Tibial artery (tissue), 4 donors: ENCODE data around the gene COL8A1.
A peak's percentile ranks its signal among the peaks of the same experiment; 100 is the strongest.

ENCODE experiments used
- DNase-seq, 2 donors: peaks; one replicate each; pipeline ENCODE4 v3.0.0-alpha.2; 2019
- H3K27ac ChIP-seq, 2 donors: fragments of 200-600 bp; sonication (generic) in 1 of 2; 1 replicate in 1 of 2; 2 replicates in 1 of 2; pipeline ENCODE4 v1.5.1; 2018 to 2019; ENCODE audit warnings: mild to moderate bottlenecking in 1 of 2
- H3K27me3 ChIP-seq, 2 donors: fragments of 200-600 bp; sonication (generic) in 1 of 2; one replicate each; pipeline versions ENCODE4 v1.5.1 to v1.6.0; 2016 to 2019
- H3K36me3 ChIP-seq, 3 donors: fragments of 200-600 bp; sonication (generic) in 2 of 3; one replicate each; pipeline ENCODE4 v1.5.1; 2016 to 2019; ENCODE audit warnings: mild to moderate bottlenecking in 2 of 3
- H3K4me1 ChIP-seq, 4 donors: fragments of 200-600 bp; sonication (generic) in 2 of 4; 1 replicate in 3 of 4; 2 replicates in 1 of 4; pipeline ENCODE4 v1.5.1; 2016 to 2019
- H3K4me3 ChIP-seq, 2 donors: fragments of 200-600 bp; sonication (generic) in 1 of 2; 1 replicate in 1 of 2; 2 replicates in 1 of 2; pipeline ENCODE4 v1.5.1; 2018 to 2019; ENCODE audit warnings: mild to moderate bottlenecking in 2 of 2
- H3K9me3 ChIP-seq, 3 donors: fragments of 200-600 bp; sonication (generic) in 1 of 3; one replicate each; pipeline ENCODE4 v1.5.1; 2016 to 2019
- intact Hi-C: fragments of 100-400 bp; cut with DNase I; formaldehyde crosslinking; loops from one replicate; pipeline ENCODE4 v1.15.0; 2023; ENCODE audit warnings: low total_unique reads
- TF ChIP-seq, protein P1 (sequence below), 2 experiments: fragments of 200-600 bp in 1 of 2; fragments of 450-650 bp in 1 of 2; IDR thresholded peaks; one replicate each; pipeline ENCODE4 v1.5.1; 2017 to 2019; ENCODE audit warnings: antibody characterized with exemption in 2 of 2, mild to moderate bottlenecking in 1 of 2, moderate library complexity in 1 of 2

COL8A1 gene

GRCh38 chr3:99706410-99706809 is 68.0 kb downstream of the COL8A1 start:
- no peak overlapping the region for H3K4me3 ChIP-seq
- H3K9me3 ChIP-seq = no peaks in the 10 kb centered on the region
- H3K4me1 ChIP-seq = peaks cover 0 to 100% (median 23%) of the 10 kb centered on the region in 4 donors
- TF ChIP-seq, protein P1, sequence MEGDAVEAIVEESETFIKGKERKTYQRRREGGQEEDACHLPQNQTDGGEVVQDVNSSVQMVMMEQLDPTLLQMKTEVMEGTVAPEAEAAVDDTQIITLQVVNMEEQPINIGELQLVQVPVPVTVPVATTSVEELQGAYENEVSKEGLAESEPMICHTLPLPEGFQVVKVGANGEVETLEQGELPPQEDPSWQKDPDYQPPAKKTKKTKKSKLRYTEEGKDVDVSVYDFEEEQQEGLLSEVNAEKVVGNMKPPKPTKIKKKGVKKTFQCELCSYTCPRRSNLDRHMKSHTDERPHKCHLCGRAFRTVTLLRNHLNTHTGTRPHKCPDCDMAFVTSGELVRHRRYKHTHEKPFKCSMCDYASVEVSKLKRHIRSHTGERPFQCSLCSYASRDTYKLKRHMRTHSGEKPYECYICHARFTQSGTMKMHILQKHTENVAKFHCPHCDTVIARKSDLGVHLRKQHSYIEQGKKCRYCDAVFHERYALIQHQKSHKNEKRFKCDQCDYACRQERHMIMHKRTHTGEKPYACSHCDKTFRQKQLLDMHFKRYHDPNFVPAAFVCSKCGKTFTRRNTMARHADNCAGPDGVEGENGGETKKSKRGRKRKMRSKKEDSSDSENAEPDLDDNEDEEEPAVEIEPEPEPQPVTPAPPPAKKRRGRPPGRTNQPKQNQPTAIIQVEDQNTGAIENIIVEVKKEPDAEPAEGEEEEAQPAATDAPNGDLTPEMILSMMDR (IDR thresholded peaks at IDR 0.05) = no peak
- H3K36me3 ChIP-seq = peaks cover 0 to 13% (median 12%) of the 10 kb centered on the region in 3 donors
- intact Hi-C loops = no loop called here
- H3K27ac ChIP-seq = peak overlapping the region; percentile 58 to 72
- no peak for DNase-seq
- no peaks in the 10 kb centered on the region for H3K27me3 ChIP-seq

DNA sequence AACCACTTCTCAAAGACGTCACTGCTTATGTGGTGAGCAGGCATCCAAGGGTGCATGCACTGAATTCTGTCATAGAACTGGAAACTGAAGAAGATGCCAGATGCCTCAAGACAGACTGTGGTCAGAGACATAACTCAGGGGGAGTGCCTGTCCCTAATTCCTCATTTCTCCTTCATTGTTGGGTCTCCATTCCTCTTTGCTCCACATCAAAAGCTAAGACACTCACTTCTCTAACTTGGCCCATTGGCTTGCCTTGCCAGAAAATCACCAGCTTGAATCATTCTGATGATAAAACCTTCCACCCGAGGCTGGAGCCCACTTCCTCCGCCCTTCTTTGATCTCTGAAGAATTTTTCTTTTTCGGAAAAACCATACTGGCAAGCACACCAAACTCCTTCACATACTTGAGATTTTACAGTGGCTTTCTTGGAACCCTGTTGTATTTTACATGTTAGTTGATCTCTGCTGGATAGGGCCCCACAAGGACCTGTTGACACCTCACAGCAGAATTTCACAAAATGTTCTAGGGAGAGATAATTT is 69.9 kb downstream of the COL8A1 start:
- Histone ChIP-seq H3K36me3 (peaks cover 0 to 13% (median 12%) of the 10 kb centered on the region in 3 donors), H3K9me3 (no peaks in the 10 kb centered on the region), H3K27me3 (no peaks in the 10 kb centered on the region), H3K27ac (peak overlapping the region; percentile 57 to 72), H3K4me3 (no peak overlapping the region), H3K4me1 (peaks cover 0 to 100% (median 15%) of the 10 kb centered on the region in 4 donors)
- TF ChIP-seq, protein P1 (IDR thresholded peaks at IDR 0.05) = no peak
- no peak for DNase-seq
- intact Hi-C loops = no loop called here

DNA sequence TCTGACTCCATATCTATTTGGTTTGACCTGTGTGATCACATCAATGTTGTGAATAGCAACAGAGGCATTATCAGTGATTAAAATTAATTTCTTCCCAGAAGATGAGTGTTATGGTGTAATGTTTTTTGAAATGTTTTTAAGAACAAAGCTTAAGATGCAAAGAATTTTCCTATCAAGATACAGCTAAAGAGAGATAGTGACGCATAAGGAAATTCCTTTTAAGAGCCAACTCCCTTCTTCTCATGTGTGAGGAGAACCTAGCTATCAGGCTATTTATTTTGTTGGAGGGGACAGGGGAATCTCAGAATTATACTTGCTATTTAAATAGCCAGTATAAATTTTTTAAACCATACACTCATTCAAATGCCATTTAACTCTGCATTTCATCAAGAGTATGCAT is 71.3 kb downstream of the COL8A1 start:
- TF ChIP-seq, protein P1 (IDR thresholded peaks at IDR 0.05) = no peak
- Histone ChIP-seq H3K4me3 (no peak overlapping the region), H3K27me3 (no peaks in the 10 kb centered on the region), H3K4me1 (peaks cover 0 to 100% (median 24%) of the 10 kb centered on the region in 4 donors), H3K36me3 (peaks cover 0 to 13% (median 12%) of the 10 kb centered on the region in 3 donors), H3K27ac (peak overlapping the region; percentile 57 to 72), H3K9me3 (no peaks in the 10 kb centered on the region)
- intact Hi-C loops = no loop called here
- no peak for DNase-seq

GRCh38 chr3:99710094-99710493 is 71.7 kb downstream of the COL8A1 start:
- Histone ChIP-seq H3K9me3 (no peaks in the 10 kb centered on the region), H3K27ac (peak overlapping the region in 1 of 2 donors; percentile 72), H3K36me3 (peaks cover 0 to 13% (median 12%) of the 10 kb centered on the region in 3 donors), H3K4me1 (peaks cover 0 to 100% (median 27%) of the 10 kb centered on the region in 4 donors), H3K27me3 (no peaks in the 10 kb centered on the region), H3K4me3 (no peak overlapping the region)
- TF ChIP-seq, protein P1 (IDR thresholded peaks at IDR 0.05) = no peak
- intact Hi-C loops = no loop called here
- DNase-seq = no peak

GRCh38 chr3:99711351-99711750 is 73.0 kb downstream of the COL8A1 start:
- Histone ChIP-seq H3K4me3 (no peak overlapping the region), H3K27me3 (no peaks in the 10 kb centered on the region), H3K9me3 (no peaks in the 10 kb centered on the region), H3K4me1 (peaks cover 0 to 100% (median 29%) of the 10 kb centered on the region in 4 donors), H3K27ac (peak overlapping the region; percentile 65 to 72), H3K36me3 (peaks cover 0 to 13% (median 7%) of the 10 kb centered on the region in 3 donors)
- DNase-seq = no peak
- TF ChIP-seq, protein P1 (IDR thresholded peaks at IDR 0.05) = no peak
- intact Hi-C loops = no loop called here
